ENCODE data around the gene SNX19.

DNA sequence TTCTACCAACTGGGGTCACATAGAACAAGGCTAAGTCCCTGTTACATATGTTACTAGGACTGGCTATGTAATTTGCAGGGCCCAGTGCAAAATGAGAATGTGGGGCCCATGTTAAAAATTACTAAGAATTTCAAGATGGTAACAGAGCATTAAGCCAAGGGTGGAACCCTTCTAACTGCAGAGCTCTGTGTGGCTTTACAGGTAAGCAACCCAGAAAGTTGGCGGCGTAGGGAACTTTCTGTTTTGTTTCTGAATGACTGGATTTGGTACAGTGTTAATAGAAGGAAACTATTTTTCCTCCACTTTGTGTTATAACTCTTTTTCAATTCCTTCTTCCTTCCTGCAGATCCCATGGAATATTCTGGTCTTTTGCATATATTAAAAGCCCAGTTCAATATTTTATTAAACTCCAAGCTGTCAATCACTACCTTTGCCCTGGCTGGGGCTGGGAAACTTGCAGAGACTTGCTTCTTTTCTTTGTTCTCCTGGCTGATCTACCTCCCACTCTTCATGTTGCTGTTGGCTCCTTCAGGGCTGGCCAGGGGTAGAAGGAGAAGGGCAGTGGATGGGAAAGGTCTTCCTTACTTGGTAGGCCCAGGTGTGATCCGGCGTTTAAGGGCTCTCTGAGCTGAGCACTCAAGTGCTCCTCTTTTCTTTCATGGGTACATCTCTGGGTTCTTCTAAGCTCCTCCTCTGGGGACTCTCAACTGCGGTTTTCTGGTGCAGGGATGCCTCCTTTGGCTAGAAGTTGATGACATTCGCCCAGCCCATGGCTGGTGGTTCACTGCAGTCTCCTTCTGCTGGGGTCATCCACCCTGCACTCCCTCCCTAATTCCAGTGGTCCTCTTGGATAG, 67.7 kb downstream of the SNX19 start:
- TF ChIP-seq, protein P1, sequence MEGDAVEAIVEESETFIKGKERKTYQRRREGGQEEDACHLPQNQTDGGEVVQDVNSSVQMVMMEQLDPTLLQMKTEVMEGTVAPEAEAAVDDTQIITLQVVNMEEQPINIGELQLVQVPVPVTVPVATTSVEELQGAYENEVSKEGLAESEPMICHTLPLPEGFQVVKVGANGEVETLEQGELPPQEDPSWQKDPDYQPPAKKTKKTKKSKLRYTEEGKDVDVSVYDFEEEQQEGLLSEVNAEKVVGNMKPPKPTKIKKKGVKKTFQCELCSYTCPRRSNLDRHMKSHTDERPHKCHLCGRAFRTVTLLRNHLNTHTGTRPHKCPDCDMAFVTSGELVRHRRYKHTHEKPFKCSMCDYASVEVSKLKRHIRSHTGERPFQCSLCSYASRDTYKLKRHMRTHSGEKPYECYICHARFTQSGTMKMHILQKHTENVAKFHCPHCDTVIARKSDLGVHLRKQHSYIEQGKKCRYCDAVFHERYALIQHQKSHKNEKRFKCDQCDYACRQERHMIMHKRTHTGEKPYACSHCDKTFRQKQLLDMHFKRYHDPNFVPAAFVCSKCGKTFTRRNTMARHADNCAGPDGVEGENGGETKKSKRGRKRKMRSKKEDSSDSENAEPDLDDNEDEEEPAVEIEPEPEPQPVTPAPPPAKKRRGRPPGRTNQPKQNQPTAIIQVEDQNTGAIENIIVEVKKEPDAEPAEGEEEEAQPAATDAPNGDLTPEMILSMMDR (IDR thresholded peaks at IDR 0.05 in 4 of 5, conservative IDR thresholded peaks at IDR 0.05 in 1 of 5) = no peak
- TF ChIP-seq POLR2A (IDR thresholded peaks at IDR 0.05) = no peak

Measured in gastrocnemius medialis (tissue), 4 donors.